Type B pancreatic cell (in vitro differentiated cells): Measurements from ENCODE around the gene BPHL. TPM values are rescaled to one million over a fixed set of nuclear protein-coding genes. Genes with fewer than 3 reads are reported as not detected.
"Not testable (repeated sequence)": the region's sequence is repeated elsewhere in the genome, so short reads cannot be mapped to it uniquely, and the experiment has no call there.

ENCODE experiments used
- DNase-seq: peaks from one replicate; pipeline ENCODE4 v3.0.0; 2021; ENCODE audit warnings: mixed read lengths; ENCODE audit not compliant: unreplicated experiment; ENCODE audit errors: extremely low spot score
- H3K27ac Mint-ChIP-seq: 2 replicates; pipeline ENCODE4 v1.8.0; 2021; ENCODE audit warnings: mild to moderate bottlenecking, mixed read lengths
- H3K27me3 Mint-ChIP-seq: 2 replicates; pipeline ENCODE4 v1.8.0; 2021; ENCODE audit warnings: mixed read lengths
- H3K36me3 Mint-ChIP-seq: 2 replicates; pipeline ENCODE4 v1.8.0; 2021; ENCODE audit warnings: mixed read lengths
- H3K4me1 Mint-ChIP-seq: one replicate; pipeline ENCODE4 v1.8.0; 2021; ENCODE audit warnings: mixed read lengths; ENCODE audit not compliant: unreplicated experiment
- H3K4me3 Mint-ChIP-seq: 2 replicates; pipeline ENCODE4 v1.8.0; 2021; ENCODE audit warnings: mild to moderate bottlenecking, mixed read lengths
- H3K9me3 Mint-ChIP-seq: 2 replicates; pipeline ENCODE4 v1.8.0; 2021; ENCODE audit warnings: mixed read lengths
- CTCF ChIP-seq: fragments of 200-600 bp; sonication (generic); conservative IDR thresholded peaks from 2 replicates; pipeline ENCODE4 v1.5.0; 2021; ENCODE audit warnings: antibody characterized with exemption, mild to moderate bottlenecking
- total RNA-seq: library from RNA; stranded (reverse); gene quantifications from 2 replicates; pipeline ENCODE4 v1.2.1, GENCODE V29; 2021; ENCODE audit warnings: low replicate concordance

The BPHL gene
- total RNA-seq, 1 donor from 2014 or later, result 56.2 TPM

- Mint-ChIP-seq H3K9me3 (peaks cover 5% of the 10 kb centered on the region), H3K4me1 (peaks cover 11% of the 10 kb centered on the region), H3K4me3 (no peak overlapping the region), H3K36me3 (no peaks in the 10 kb centered on the region), H3K27me3 (no peaks in the 10 kb centered on the region), H3K27ac (peak overlapping the region; percentile 1)
- no peak for DNase-seq
- no peak for TF ChIP-seq CTCF
These were observed 57.3 kb downstream of the BPHL start for GRCh38 chr6:3175715-3176402.

GRCh38 chr6:3176562-3177355, 58.2 kb downstream of the BPHL start:
- no peaks in the 10 kb centered on the region for H3K36me3 Mint-ChIP-seq
- no peak overlapping the region for H3K27ac Mint-ChIP-seq
- TF ChIP-seq CTCF, result no peak
- peaks cover 4% of the 10 kb centered on the region for H3K9me3 Mint-ChIP-seq
- no peak overlapping the region for H3K4me3 Mint-ChIP-seq
- H3K27me3 Mint-ChIP-seq, result no peaks in the 10 kb centered on the region
- H3K4me1 Mint-ChIP-seq, result peaks cover 11% of the 10 kb centered on the region
- DNase-seq, result no peak

- DNase-seq, H3K27me3 Mint-ChIP-seq, H3K36me3 Mint-ChIP-seq, H3K4me3 Mint-ChIP-seq, H3K9me3 Mint-ChIP-seq, H3K27ac Mint-ChIP-seq: not testable (repeated sequence)
- peaks cover 11% of the 10 kb centered on the region for H3K4me1 Mint-ChIP-seq
These were observed 60.2 kb downstream of the BPHL start for GRCh38 chr6:3178666-3179065.

GRCh38 chr6:3179945-3180344, 61.4 kb downstream of the BPHL start:
- not testable (repeated sequence) for H3K27me3 Mint-ChIP-seq, DNase-seq, H3K36me3 Mint-ChIP-seq, H3K27ac Mint-ChIP-seq, H3K9me3 Mint-ChIP-seq
- H3K4me3 Mint-ChIP-seq, result peak overlapping the region; percentile 77
- peaks cover 11% of the 10 kb centered on the region for H3K4me1 Mint-ChIP-seq

GRCh38 chr6:3181105-3181504, 62.6 kb downstream of the BPHL start:
- H3K4me1 Mint-ChIP-seq, result peaks cover 2% of the 10 kb centered on the region
- no peak for TF ChIP-seq CTCF
- no peaks in the 10 kb centered on the region for H3K9me3 Mint-ChIP-seq
- no peak overlapping the region for H3K27ac Mint-ChIP-seq
- H3K36me3 Mint-ChIP-seq, result no peaks in the 10 kb centered on the region
- H3K27me3 Mint-ChIP-seq, result no peaks in the 10 kb centered on the region
- no peak for DNase-seq
- H3K4me3 Mint-ChIP-seq, result no peak overlapping the region

GRCh38 chr6:3183066-3183465, 64.6 kb downstream of the BPHL start:
- TF ChIP-seq CTCF, result no peak
- H3K27me3 Mint-ChIP-seq, result peaks cover 3% of the 10 kb centered on the region
- no peak overlapping the region for H3K4me3 Mint-ChIP-seq
- DNase-seq, result no peak
- H3K9me3 Mint-ChIP-seq, result no peaks in the 10 kb centered on the region
- H3K36me3 Mint-ChIP-seq, result no peaks in the 10 kb centered on the region
- no peaks in the 10 kb centered on the region for H3K4me1 Mint-ChIP-seq
- no peak overlapping the region for H3K27ac Mint-ChIP-seq
